Omental fat pad (tissue), 4 donors: Measurements from ENCODE around the gene IAH1. TPM values are rescaled to one million over a fixed set of nuclear protein-coding genes. Genes with fewer than 3 reads are reported as not detected.

Experiments
- ATAC-seq: fragments of 150-250 bp; one replicate; pipeline ENCODE4 v1.9.1; 2016; ENCODE audit warnings: mild to moderate bottlenecking, moderate library complexity; ENCODE audit not compliant: low FRiP score
- DNase-seq: peaks from one replicate; pipeline ENCODE4 v3.0.0-alpha.2; 2019; ENCODE audit warnings: low spot score
- CTCF ChIP-seq, 3 donors: fragments of 450-650 bp; IDR thresholded peaks; one replicate each; pipeline ENCODE4 v1.5.1; 2016 to 2017; ENCODE audit warnings: antibody characterized with exemption in 3 of 3, mild to moderate bottlenecking in 3 of 3, moderate library complexity in 2 of 3
- total RNA-seq, 4 donors: library from RNA; depleted of rRNA; stranded (reverse); fragments of >200 nt; gene quantifications; one replicate each; pipeline ENCODE4 v1.1.0, GENCODE V29; 2016

Gene IAH1
- total RNA-seq, 4 donors from 2014 or later: 41.4 to 71.8 (median 47.3) TPM

- no peak for TF ChIP-seq CTCF (IDR thresholded peaks at IDR 0.05)
- DNase-seq: no peak
- ATAC-seq: no peak
Observed at GRCh38 chr2:9525266-9525665, 50.9 kb downstream of the IAH1 start.

DNA sequence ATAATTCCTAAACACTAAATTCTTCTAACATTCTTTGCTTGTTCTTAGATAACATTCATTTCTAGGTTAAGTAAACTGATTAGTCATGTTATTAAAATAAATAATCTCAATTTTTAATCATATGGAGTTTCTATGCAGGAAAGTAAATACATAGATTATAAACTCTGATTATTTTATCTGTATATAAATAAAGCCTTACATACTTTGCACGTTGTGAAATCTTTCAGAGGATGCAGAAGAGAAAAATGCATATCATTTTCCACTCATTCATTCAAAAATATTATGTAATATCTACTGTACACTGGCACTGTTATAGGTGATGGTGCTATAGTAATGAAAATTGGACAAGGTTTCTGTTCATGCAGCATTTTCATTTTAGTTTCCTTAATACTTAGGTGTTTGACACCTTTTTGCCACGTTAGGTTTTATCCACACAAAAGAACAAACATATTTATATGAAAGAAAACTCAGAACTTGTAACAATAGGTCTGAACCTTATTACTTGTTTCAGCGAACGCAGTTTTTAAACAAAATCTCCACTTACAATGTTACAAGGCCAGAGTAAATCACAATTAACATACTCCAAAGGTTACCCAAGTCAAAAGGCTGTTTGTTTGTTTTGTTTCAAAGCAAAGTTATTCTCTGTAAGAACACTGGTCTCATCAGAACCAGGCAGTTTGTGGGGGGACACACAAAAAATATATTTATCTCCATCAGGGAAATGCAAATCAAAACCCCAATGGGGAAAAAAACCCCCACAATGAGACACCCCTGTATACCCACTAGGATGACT, 53.8 kb downstream of the IAH1 start:
- no peak for ATAC-seq
- no peak for DNase-seq

GRCh38 chr2:9532421-9532820, 58.1 kb downstream of the IAH1 start:
- no peak for ATAC-seq

More for the DNA sequence above, 53.8 kb downstream of the IAH1 start:
- TF ChIP-seq CTCF (IDR thresholded peaks at IDR 0.05): no peak

DNA sequence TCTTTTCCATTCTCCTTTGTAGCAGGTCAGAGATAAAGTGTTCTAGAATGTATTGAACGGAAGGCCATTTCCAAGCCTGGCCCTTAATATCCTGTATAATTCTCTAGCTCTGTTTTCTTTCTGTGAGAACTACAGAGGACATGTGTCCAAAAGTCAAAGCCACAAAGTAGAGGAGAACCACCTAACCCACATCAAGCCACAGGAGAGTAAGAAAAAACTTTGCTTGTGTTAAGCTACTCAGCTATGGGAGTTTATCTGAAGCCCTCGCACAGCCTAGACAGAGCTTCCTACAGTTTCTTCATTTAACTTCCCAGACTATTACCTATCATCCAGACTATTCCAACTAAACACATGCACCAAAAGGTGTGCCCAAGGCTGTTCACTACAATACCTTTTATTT, 59.3 kb downstream of the IAH1 start:
- ATAC-seq: no peak
- DNase-seq: no peak
- TF ChIP-seq CTCF (IDR thresholded peaks at IDR 0.05): no peak

More at GRCh38 chr2:9532421-9532820, 58.1 kb downstream of the IAH1 start:
- DNase-seq: no peak
- TF ChIP-seq CTCF (IDR thresholded peaks at IDR 0.05): no peak

GRCh38 chr2:9535177-9535576, 60.8 kb downstream of the IAH1 start:
- ATAC-seq: no peak
- TF ChIP-seq CTCF (IDR thresholded peaks at IDR 0.05): no peak
- DNase-seq: no peak

DNA sequence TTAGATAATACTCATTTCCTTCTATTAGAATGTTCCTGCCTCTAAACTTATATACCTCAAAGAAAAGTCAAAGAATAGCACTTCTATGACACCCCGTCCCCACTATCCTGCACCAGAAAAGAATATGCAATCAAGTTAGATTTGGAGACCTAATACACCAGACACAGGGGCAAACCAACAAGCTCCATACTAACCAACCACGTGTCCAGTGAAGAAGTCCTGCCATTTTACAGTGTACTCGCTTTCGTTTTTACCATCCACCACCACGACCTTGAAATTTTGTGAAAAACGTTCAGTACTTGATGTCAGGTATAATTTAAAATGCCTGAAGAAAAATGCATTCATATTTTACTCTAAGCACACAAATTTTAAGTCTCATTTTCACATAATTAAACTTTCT, 62.2 kb downstream of the IAH1 start:
- DNase-seq (no peak), ATAC-seq (no peak)
- no peak for TF ChIP-seq CTCF (IDR thresholded peaks at IDR 0.05)

DNA sequence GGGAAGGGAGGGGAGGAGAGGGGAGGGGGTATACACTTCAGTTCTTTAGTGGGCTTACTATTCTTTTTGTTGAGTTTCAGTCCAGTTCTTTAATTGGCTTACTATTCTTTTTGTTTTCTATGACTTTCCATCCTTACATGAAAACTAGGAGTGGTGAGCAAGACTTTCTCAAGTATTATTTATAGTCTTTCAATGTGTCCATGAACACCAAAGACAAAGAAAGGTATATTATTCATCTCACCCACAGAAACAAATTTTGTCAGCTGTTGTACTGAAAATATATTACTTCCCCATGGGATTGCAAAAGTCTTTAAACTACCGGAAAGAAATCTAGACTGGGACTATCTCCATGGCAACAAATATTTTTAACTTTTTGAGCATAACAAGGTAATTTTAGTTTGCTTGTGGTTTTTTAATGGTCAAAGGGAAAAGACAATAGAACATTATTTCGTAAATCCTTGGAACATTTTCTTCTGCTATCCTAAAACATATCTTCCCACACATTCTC, 63.7 kb downstream of the IAH1 start:
- DNase-seq: no peak
- TF ChIP-seq CTCF (IDR thresholded peaks at IDR 0.05): no peak
- ATAC-seq: peak; percentile 77
